Measurements from ENCODE around the gene VPS33A. TPM values are rescaled to one million over a fixed set of nuclear protein-coding genes. Genes with fewer than 3 reads are reported as not detected.

The VPS33A gene
- polyA plus RNA-seq, 1 donor (not counting 4 experiments of a cell fraction or from before 2014, with no cell fraction given) = 17.5 TPM

- dilution Hi-C loops (cut with MboI; ENCODE audit: extremely low pct_ligation_motif_present, low sequenced_read_pairs) = no loop called here
- no peak for FAIRE-seq
Observed at GRCh38 chr12:122235741-122236140, 30.6 kb downstream of the VPS33A start.

GRCh38 chr12:122232691-122233090 is 33.6 kb downstream of the VPS33A start:
- Histone ChIP-seq H3K9me3 (ENCODE audit: control insufficient read depth, low read depth, low read length) (no peaks in the 10 kb centered on the region), H3K4me2 (ENCODE audit: control insufficient read depth, extremely low read depth, insufficient read depth, low read depth, low read length) (no peak overlapping the region), H2AFZ (ENCODE audit: control insufficient read depth, low read length) (no peak overlapping the region), H3K79me2 (ENCODE audit: control insufficient read depth, insufficient read depth, low read length) (no peaks in the 10 kb centered on the region), H4K20me1 (ENCODE audit: control insufficient read depth, extremely low read depth, insufficient read depth, low read length) (no peaks in the 10 kb centered on the region), H3K9ac (ENCODE audit: control insufficient read depth, extremely low read depth, insufficient read depth, low read length) (no peak overlapping the region), H3K27me3 (ENCODE audit: control insufficient read depth, extremely low read depth, insufficient read depth, low read length) (no peaks in the 10 kb centered on the region), H3K4me3 (ENCODE audit: control insufficient read depth in 2 of 3, extremely low read depth in 1 of 3, insufficient read depth in 2 of 3, low read depth in 1 of 3, low read length in 3 of 3) (no peak overlapping the region), H3K36me3 (ENCODE audit: control insufficient read depth in 2 of 2, extremely low read depth in 1 of 2, insufficient read depth in 2 of 2, low read length in 2 of 2) (peaks cover 6 to 13% of the 10 kb centered on the region in 2 experiments), H3K27ac (ENCODE audit: control insufficient read depth, insufficient read depth, low read length) (no peak overlapping the region), H3K4me1 (ENCODE audit: control insufficient read depth, extremely low read depth, insufficient read depth, low read length) (no peaks in the 10 kb centered on the region), H3K9me1 (ENCODE audit: control insufficient read depth, extremely low read depth, insufficient read depth, low read length) (no peaks in the 10 kb centered on the region)
- DNase-seq (ENCODE audit: low read depth, low spot score) (no peak), FAIRE-seq (no peak)
- TF ChIP-seq EZH2 (IDR thresholded peaks at IDR 0.05; ENCODE audit: low read length) (no peak), CTCF (optimal IDR thresholded peaks at IDR 0.05 in 1 of 3, IDR thresholded peaks at IDR 0.05 in 1 of 3, conservative IDR thresholded peaks at IDR 0.05 in 1 of 3; ENCODE audit: extremely low read depth in 1 of 3, insufficient read depth in 2 of 3, low read length in 3 of 3) (no peak)
- dilution Hi-C loops (cut with MboI; ENCODE audit: extremely low pct_ligation_motif_present, low sequenced_read_pairs) = no loop called here

More at GRCh38 chr12:122235741-122236140, 30.6 kb downstream of the VPS33A start:
- Histone ChIP-seq H3K4me1 (ENCODE audit: control insufficient read depth, extremely low read depth, insufficient read depth, low read length) (no peaks in the 10 kb centered on the region), H3K9me1 (ENCODE audit: control insufficient read depth, extremely low read depth, insufficient read depth, low read length) (no peaks in the 10 kb centered on the region), H3K4me3 (ENCODE audit: control insufficient read depth in 2 of 3, extremely low read depth in 1 of 3, insufficient read depth in 2 of 3, low read depth in 1 of 3, low read length in 3 of 3) (no peak overlapping the region), H3K4me2 (ENCODE audit: control insufficient read depth, extremely low read depth, insufficient read depth, low read depth, low read length) (no peak overlapping the region), H2AFZ (ENCODE audit: control insufficient read depth, low read length) (no peak overlapping the region), H4K20me1 (ENCODE audit: control insufficient read depth, extremely low read depth, insufficient read depth, low read length) (no peaks in the 10 kb centered on the region), H3K9ac (ENCODE audit: control insufficient read depth, extremely low read depth, insufficient read depth, low read length) (no peak overlapping the region), H3K36me3 (ENCODE audit: control insufficient read depth in 2 of 2, extremely low read depth in 1 of 2, insufficient read depth in 2 of 2, low read length in 2 of 2) (peaks cover 6 to 12% of the 10 kb centered on the region in 2 experiments), H3K79me2 (ENCODE audit: control insufficient read depth, insufficient read depth, low read length) (no peaks in the 10 kb centered on the region), H3K27me3 (ENCODE audit: control insufficient read depth, extremely low read depth, insufficient read depth, low read length) (no peaks in the 10 kb centered on the region), H3K27ac (ENCODE audit: control insufficient read depth, insufficient read depth, low read length) (no peak overlapping the region), H3K9me3 (ENCODE audit: control insufficient read depth, low read depth, low read length) (no peaks in the 10 kb centered on the region)
- TF ChIP-seq CTCF (optimal IDR thresholded peaks at IDR 0.05 in 1 of 3, IDR thresholded peaks at IDR 0.05 in 1 of 3, conservative IDR thresholded peaks at IDR 0.05 in 1 of 3; ENCODE audit: extremely low read depth in 1 of 3, insufficient read depth in 2 of 3, low read length in 3 of 3) = no peak
- TF ChIP-seq EZH2 (IDR thresholded peaks at IDR 0.05; ENCODE audit: low read length) = no peak
- DNase-seq (ENCODE audit: low read depth, low spot score) = no peak

Data from keratinocyte (primary cell).